Vagina (tissue), 2 donors: ENCODE results near the gene PDLIM3.

Experiments
- POLR2A ChIP-seq, 2 donors: fragments of 450-650 bp; IDR thresholded peaks; one replicate each; pipeline ENCODE4 v1.6.1; 2017; ENCODE audit warnings: antibody characterized with exemption in 2 of 2, mild to moderate bottlenecking in 2 of 2, moderate library complexity in 2 of 2
- POLR2AphosphoS5 ChIP-seq, 2 donors: sonication (generic); formaldehyde crosslinking; IDR thresholded peaks; one replicate each; pipeline ENCODE4 v1.9.0; 2017; ENCODE audit warnings: antibody characterized with exemption in 2 of 2, mild to moderate bottlenecking in 2 of 2, low read depth in 1 of 2; ENCODE audit not compliant: insufficient read depth in 1 of 2
- TF ChIP-seq, protein P1 (sequence below), 3 experiments: fragments of 450-650 bp in 2 of 3; fragments of 200-600 bp in 1 of 3; sonication (generic) in 1 of 3; IDR thresholded peaks; one replicate each; pipeline ENCODE4 v1.5.1; 2017 to 2019; ENCODE audit warnings: antibody characterized with exemption in 3 of 3, mild to moderate bottlenecking in 2 of 3, moderate library complexity in 2 of 3

DNA sequence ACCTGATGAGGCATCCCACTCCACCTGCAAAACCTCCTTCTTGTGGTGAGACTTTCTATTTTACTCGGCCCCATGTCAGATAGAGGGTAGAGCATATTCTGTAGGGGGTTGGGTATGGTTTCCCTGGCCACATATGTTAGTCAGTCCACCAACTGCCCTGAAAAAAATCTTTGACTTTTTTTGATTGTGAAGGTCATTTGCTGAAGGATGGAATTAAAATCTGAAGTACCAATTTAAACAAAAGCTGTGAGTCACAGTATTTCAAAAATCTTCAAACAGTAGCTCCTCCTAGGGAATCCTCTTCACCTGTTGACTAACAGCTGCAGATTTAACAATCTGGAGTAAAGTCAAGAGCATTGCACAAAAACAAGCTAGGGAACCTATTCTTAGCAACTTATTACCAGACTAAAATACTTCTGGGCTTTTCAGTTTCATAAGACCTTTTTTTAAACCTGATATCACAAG is 55.8 kb downstream of the PDLIM3 start:
- TF ChIP-seq, protein P1, sequence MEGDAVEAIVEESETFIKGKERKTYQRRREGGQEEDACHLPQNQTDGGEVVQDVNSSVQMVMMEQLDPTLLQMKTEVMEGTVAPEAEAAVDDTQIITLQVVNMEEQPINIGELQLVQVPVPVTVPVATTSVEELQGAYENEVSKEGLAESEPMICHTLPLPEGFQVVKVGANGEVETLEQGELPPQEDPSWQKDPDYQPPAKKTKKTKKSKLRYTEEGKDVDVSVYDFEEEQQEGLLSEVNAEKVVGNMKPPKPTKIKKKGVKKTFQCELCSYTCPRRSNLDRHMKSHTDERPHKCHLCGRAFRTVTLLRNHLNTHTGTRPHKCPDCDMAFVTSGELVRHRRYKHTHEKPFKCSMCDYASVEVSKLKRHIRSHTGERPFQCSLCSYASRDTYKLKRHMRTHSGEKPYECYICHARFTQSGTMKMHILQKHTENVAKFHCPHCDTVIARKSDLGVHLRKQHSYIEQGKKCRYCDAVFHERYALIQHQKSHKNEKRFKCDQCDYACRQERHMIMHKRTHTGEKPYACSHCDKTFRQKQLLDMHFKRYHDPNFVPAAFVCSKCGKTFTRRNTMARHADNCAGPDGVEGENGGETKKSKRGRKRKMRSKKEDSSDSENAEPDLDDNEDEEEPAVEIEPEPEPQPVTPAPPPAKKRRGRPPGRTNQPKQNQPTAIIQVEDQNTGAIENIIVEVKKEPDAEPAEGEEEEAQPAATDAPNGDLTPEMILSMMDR (IDR thresholded peaks at IDR 0.05) = no peak
- TF ChIP-seq POLR2AphosphoS5 (IDR thresholded peaks at IDR 0.05; ENCODE audit: insufficient read depth in 1 of 2, low read depth in 1 of 2) (no peak), POLR2A (IDR thresholded peaks at IDR 0.05) (no peak)
